ENCODE measurements around the gene PLSCR1.

The PLSCR1 gene

GRCh38 chr3:146560678-146561077 lies 16.3 kb upstream of the PLSCR1 start:
- TF ChIP-seq SUZ12 (IDR thresholded peaks at IDR 0.05; ENCODE audit: extremely low read depth, insufficient read depth, insufficient read length), result no peak
- TF ChIP-seq ZNF274 (IDR thresholded peaks at IDR 0.05; ENCODE audit: low read depth, low read length), result no peak
- TF ChIP-seq YY1 (IDR thresholded peaks at IDR 0.05; ENCODE audit: insufficient read depth, insufficient read length), result no peak
- H3K4me3 ChIP-seq (ENCODE audit: insufficient read length, low read depth), result no peak overlapping the region
- no peaks in the 10 kb centered on the region for H3K36me3 ChIP-seq (ENCODE audit: insufficient read depth, insufficient read length, low read length)
- no peak overlapping the region for H3K9ac ChIP-seq (ENCODE audit: insufficient read length, low read depth)
- no peaks in the 10 kb centered on the region for H3K4me1 ChIP-seq (ENCODE audit: insufficient read depth, insufficient read length)
- H3K9me3 ChIP-seq (ENCODE audit: insufficient read depth, low read length), result peaks cover 21% of the 10 kb centered on the region
- H3K27me3 ChIP-seq (ENCODE audit: insufficient read depth, insufficient read length), result no peaks in the 10 kb centered on the region
- DNase-seq (ENCODE audit: low read depth, low spot score), result no peak

DNA sequence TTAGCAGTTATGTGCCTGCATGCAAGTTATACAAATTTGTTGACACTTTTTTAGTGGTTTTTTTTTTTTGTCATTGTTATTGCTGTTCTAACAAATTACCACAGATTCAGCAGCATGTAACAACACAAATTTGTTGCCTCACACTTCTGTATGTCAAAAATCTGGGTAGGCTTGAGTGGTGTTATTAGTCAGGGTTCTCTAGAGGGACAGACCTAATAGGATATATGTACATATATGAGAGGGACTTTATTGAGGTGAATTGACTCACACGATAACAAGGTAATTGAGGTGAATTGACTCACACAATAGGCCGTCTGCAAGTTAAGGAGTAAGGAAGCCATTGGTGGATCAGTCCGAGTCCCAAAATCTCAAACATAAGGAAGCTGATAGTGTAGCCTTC lies 15.0 kb upstream of the PLSCR1 start:
- Histone ChIP-seq H3K9ac (ENCODE audit: insufficient read length, low read depth) (no peak overlapping the region), H3K4me1 (ENCODE audit: insufficient read depth, insufficient read length) (no peaks in the 10 kb centered on the region), H3K4me3 (ENCODE audit: insufficient read length, low read depth) (no peak overlapping the region), H3K27me3 (ENCODE audit: insufficient read depth, insufficient read length) (no peaks in the 10 kb centered on the region), H3K36me3 (ENCODE audit: insufficient read depth, insufficient read length, low read length) (no peaks in the 10 kb centered on the region), H3K9me3 (ENCODE audit: insufficient read depth, low read length) (peaks cover 21% of the 10 kb centered on the region)
- no peak for DNase-seq (ENCODE audit: low read depth, low spot score)
- TF ChIP-seq YY1 (IDR thresholded peaks at IDR 0.05; ENCODE audit: insufficient read depth, insufficient read length) (no peak), SUZ12 (IDR thresholded peaks at IDR 0.05; ENCODE audit: extremely low read depth, insufficient read depth, insufficient read length) (no peak), ZNF274 (IDR thresholded peaks at IDR 0.05; ENCODE audit: low read depth, low read length) (no peak)

- no peaks in the 10 kb centered on the region for H3K4me1 ChIP-seq (ENCODE audit: insufficient read depth, insufficient read length)
- H3K27me3 ChIP-seq (ENCODE audit: insufficient read depth, insufficient read length), result no peaks in the 10 kb centered on the region
- no peak for DNase-seq (ENCODE audit: low read depth, low spot score)
- H3K4me3 ChIP-seq (ENCODE audit: insufficient read length, low read depth), result no peak overlapping the region
- no peaks in the 10 kb centered on the region for H3K36me3 ChIP-seq (ENCODE audit: insufficient read depth, insufficient read length, low read length)
- TF ChIP-seq ZNF274 (IDR thresholded peaks at IDR 0.05; ENCODE audit: low read depth, low read length) (no peak), YY1 (IDR thresholded peaks at IDR 0.05; ENCODE audit: insufficient read depth, insufficient read length) (no peak), SUZ12 (IDR thresholded peaks at IDR 0.05; ENCODE audit: extremely low read depth, insufficient read depth, insufficient read length) (no peak)
- H3K9me3 ChIP-seq (ENCODE audit: insufficient read depth, low read length), result peaks cover 21% of the 10 kb centered on the region
- H3K9ac ChIP-seq (ENCODE audit: insufficient read length, low read depth), result no peak overlapping the region
These were observed 14.4 kb upstream of the PLSCR1 start for GRCh38 chr3:146558781-146559180.

GRCh38 chr3:146557745-146558144 lies 13.3 kb upstream of the PLSCR1 start:
- Histone ChIP-seq H3K27me3 (ENCODE audit: insufficient read depth, insufficient read length) (no peaks in the 10 kb centered on the region), H3K9ac (ENCODE audit: insufficient read length, low read depth) (no peak overlapping the region), H3K4me1 (ENCODE audit: insufficient read depth, insufficient read length) (no peaks in the 10 kb centered on the region), H3K4me3 (ENCODE audit: insufficient read length, low read depth) (no peak overlapping the region), H3K9me3 (ENCODE audit: insufficient read depth, low read length) (peaks cover 17% of the 10 kb centered on the region), H3K36me3 (ENCODE audit: insufficient read depth, insufficient read length, low read length) (no peaks in the 10 kb centered on the region)
- TF ChIP-seq ZNF274 (IDR thresholded peaks at IDR 0.05; ENCODE audit: low read depth, low read length), result no peak
- no peak for TF ChIP-seq SUZ12 (IDR thresholded peaks at IDR 0.05; ENCODE audit: extremely low read depth, insufficient read depth, insufficient read length)
- TF ChIP-seq YY1 (IDR thresholded peaks at IDR 0.05; ENCODE audit: insufficient read depth, insufficient read length), result no peak
- DNase-seq (ENCODE audit: low read depth, low spot score), result no peak

- no peak for DNase-seq (ENCODE audit: low read depth, low spot score)
- Histone ChIP-seq H3K4me1 (ENCODE audit: insufficient read depth, insufficient read length) (no peaks in the 10 kb centered on the region), H3K9me3 (ENCODE audit: insufficient read depth, low read length) (peaks cover 8% of the 10 kb centered on the region; the same call in 1 of the 2 replicates), H3K4me3 (ENCODE audit: insufficient read length, low read depth) (no peak overlapping the region), H3K36me3 (ENCODE audit: insufficient read depth, insufficient read length, low read length) (no peaks in the 10 kb centered on the region), H3K27me3 (ENCODE audit: insufficient read depth, insufficient read length) (no peaks in the 10 kb centered on the region), H3K9ac (ENCODE audit: insufficient read length, low read depth) (no peak overlapping the region)
- TF ChIP-seq ZNF274 (IDR thresholded peaks at IDR 0.05; ENCODE audit: low read depth, low read length) (no peak), YY1 (IDR thresholded peaks at IDR 0.05; ENCODE audit: insufficient read depth, insufficient read length) (no peak), SUZ12 (IDR thresholded peaks at IDR 0.05; ENCODE audit: extremely low read depth, insufficient read depth, insufficient read length) (no peak)
These were observed 10.9 kb upstream of the PLSCR1 start for GRCh38 chr3:146555311-146555710.

DNA sequence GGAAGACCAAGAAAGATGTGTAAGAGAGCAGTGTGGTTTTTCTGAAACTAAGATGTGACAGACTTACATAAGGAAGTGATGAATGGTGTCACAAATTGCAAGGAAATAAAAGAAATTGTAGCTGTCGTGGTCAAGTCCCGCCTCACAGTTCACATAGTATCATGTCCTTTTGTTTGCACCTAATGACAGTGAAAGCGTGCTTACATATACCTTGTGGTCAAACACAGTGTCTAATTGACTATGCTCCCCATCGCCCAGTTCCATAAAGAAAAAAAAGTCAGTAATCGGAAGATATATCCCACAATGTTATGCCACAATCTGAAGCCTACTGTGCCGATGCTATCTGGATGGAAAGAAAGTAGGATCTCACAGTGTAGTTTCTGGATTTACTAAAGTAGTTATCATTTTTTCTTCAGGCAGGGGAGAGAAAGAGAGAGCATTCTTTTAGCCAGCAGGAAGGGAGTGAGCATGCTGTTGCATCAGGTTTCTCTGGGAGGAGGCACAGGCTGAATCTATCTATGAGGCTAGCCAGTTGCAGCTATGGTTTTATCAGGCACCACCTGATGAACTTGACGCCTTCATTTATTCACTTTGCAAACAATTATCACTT lies 9.8 kb upstream of the PLSCR1 start:
- TF ChIP-seq ZNF274 (IDR thresholded peaks at IDR 0.05; ENCODE audit: low read depth, low read length) (no peak), YY1 (IDR thresholded peaks at IDR 0.05; ENCODE audit: insufficient read depth, insufficient read length) (no peak), SUZ12 (IDR thresholded peaks at IDR 0.05; ENCODE audit: extremely low read depth, insufficient read depth, insufficient read length) (no peak)
- Histone ChIP-seq H3K4me3 (ENCODE audit: insufficient read length, low read depth) (no peak overlapping the region), H3K9me3 (ENCODE audit: insufficient read depth, low read length) (peaks cover 8% of the 10 kb centered on the region; the same call in 1 of the 2 replicates), H3K36me3 (ENCODE audit: insufficient read depth, insufficient read length, low read length) (no peaks in the 10 kb centered on the region), H3K4me1 (ENCODE audit: insufficient read depth, insufficient read length) (no peaks in the 10 kb centered on the region), H3K27me3 (ENCODE audit: insufficient read depth, insufficient read length) (no peaks in the 10 kb centered on the region), H3K9ac (ENCODE audit: insufficient read length, low read depth) (no peak overlapping the region)
- no peak for DNase-seq (ENCODE audit: low read depth, low spot score)

DNA sequence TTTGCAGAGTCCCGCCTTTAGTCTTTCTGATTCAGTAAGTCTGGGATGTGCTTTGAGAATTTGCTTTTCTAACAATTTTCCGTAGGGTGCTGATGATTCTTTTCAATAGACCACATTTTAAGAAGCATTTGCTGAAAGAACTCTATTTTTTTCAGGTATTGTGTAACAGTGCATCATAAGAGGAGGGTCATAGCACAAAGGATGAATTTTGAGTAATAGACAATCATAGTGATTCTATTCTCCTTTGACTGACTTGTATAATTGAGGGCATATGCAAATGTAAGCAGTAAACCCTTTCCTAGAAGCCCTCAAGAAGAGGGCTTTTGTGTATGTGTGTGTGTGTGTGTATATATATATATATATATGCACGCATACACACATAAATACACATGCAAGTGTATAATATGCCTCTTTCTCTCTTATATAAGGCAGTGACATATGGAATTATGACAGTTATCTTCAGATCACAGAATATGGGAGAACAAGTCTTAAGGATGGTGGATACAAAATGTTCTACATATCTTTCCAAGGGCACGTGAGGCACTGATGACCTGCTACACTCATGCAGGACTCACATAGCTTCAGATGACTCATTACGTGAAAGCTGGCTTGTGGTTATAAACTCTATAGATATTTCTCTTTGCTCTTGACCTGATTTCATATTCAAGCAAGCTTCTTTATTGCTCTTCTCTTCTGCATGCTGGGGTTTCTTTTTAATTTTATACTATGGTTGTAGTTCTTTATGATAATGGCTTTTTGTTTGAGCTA lies 6.5 kb upstream of the PLSCR1 start:
- no peak for DNase-seq (ENCODE audit: low read depth, low spot score)
- H3K4me3 ChIP-seq (ENCODE audit: insufficient read length, low read depth), result no peak overlapping the region
- TF ChIP-seq YY1 (IDR thresholded peaks at IDR 0.05; ENCODE audit: insufficient read depth, insufficient read length) (no peak), SUZ12 (IDR thresholded peaks at IDR 0.05; ENCODE audit: extremely low read depth, insufficient read depth, insufficient read length) (no peak), ZNF274 (IDR thresholded peaks at IDR 0.05; ENCODE audit: low read depth, low read length) (no peak)

More for the DNA sequence above, 6.5 kb upstream of the PLSCR1 start:
- no peaks in the 10 kb centered on the region for H3K4me1 ChIP-seq (ENCODE audit: insufficient read depth, insufficient read length)
- no peaks in the 10 kb centered on the region for H3K9me3 ChIP-seq (ENCODE audit: insufficient read depth, low read length)
- no peaks in the 10 kb centered on the region for H3K27me3 ChIP-seq (ENCODE audit: insufficient read depth, insufficient read length)
- no peaks in the 10 kb centered on the region for H3K36me3 ChIP-seq (ENCODE audit: insufficient read depth, insufficient read length, low read length)
- no peak overlapping the region for H3K9ac ChIP-seq (ENCODE audit: insufficient read length, low read depth)

Measured in NT2/D1 (cell line).